Left cardiac atrium (tissue), 4 donors: ENCODE measurements around the gene QRICH2. TPM values are rescaled to one million over a fixed set of nuclear protein-coding genes. Genes with fewer than 3 reads are reported as not detected.
"Not testable (repeated sequence)": the region's sequence is repeated elsewhere in the genome, so short reads cannot be mapped to it uniquely, and the experiment has no call there.

Source experiments
- ATAC-seq, 2 donors: fragments of 200-7000 bp; cut with Tn5 transposase; one replicate each; pipeline ENCODE4 v1.9.1; 2020; ENCODE audit warnings: mild to moderate bottlenecking in 2 of 2, moderate library complexity in 2 of 2
- DNase-seq: peaks from one replicate; pipeline ENCODE4 v3.0.0-alpha.2; 2020
- intact Hi-C, 2 donors: fragments of 100-400 bp; cut with DNase I; formaldehyde crosslinking; loops; one replicate each; pipeline versions ENCODE4 v1.14.1 to v1.15.1; 2022 to 2023
- total RNA-seq, 2 donors: library from RNA; stranded (reverse); fragmentation: NEBNext Ultra II Directional; extraction: Animal tissue kit (Norgen Biotek cat#: 25700); gene quantifications; one replicate each; pipeline ENCODE4 v1.2.1, GENCODE V29; 2021
- donor health status: DM: no; HTN: yes; CAD: no.
- donor health status: DM: no; HTN: yes; CAD: no; lungs with severe emphysema.
- donor health status: DM: yes; HTN: yes; CAD: no.
- donor health status: Dilated cardiomyopathy.

Gene QRICH2
- total RNA-seq, 2 donors from 2014 or later, result 1.9 to 3.9 TPM

GRCh38 chr17:76333673-76334505 lies 25.8 kb upstream of the QRICH2 start:
- ATAC-seq (no peak), DNase-seq (no peak)
- intact Hi-C loops, result no loop called here

- DNase-seq (no peak), ATAC-seq (no peak)
- intact Hi-C loops, result no loop called here
These were observed 23.0 kb upstream of the QRICH2 start for GRCh38 chr17:76331083-76331482.

GRCh38 chr17:76329664-76330063 lies 21.6 kb upstream of the QRICH2 start:
- DNase-seq (no peak), ATAC-seq (no peak)
- intact Hi-C loops, result no loop called here

GRCh38 chr17:76327696-76328095 lies 19.6 kb upstream of the QRICH2 start:
- intact Hi-C loops, result no loop called here
- ATAC-seq, result peak in 1 of 2 donors; percentile 27
- no peak for DNase-seq

GRCh38 chr17:76326306-76326705 lies 18.2 kb upstream of the QRICH2 start:
- DNase-seq (no peak), ATAC-seq (no peak)
- intact Hi-C loops, result no loop called here

GRCh38 chr17:76318586-76318985 lies 10.5 kb upstream of the QRICH2 start:
- intact Hi-C loops, result no loop called here
- ATAC-seq (no peak), DNase-seq (no peak)

- ATAC-seq, result no peak
- no peak for DNase-seq
- intact Hi-C loops, result no loop called here
These were observed 9.5 kb upstream of the QRICH2 start for GRCh38 chr17:76317535-76317934.

- ATAC-seq, result peak; percentile 29 to 38
- intact Hi-C loops, result no loop called here
- no peak for DNase-seq
These were observed 6.5 kb upstream of the QRICH2 start for GRCh38 chr17:76314392-76315227.

- DNase-seq (no peak), ATAC-seq (no peak)
- intact Hi-C loops, result no loop called here
These were observed 4.7 kb upstream of the QRICH2 start for GRCh38 chr17:76312735-76313134.

GRCh38 chr17:76309461-76309860 lies 1.4 kb upstream of the QRICH2 start:
- DNase-seq (no peak), ATAC-seq (no peak)
- intact Hi-C loops, result no loop called here

GRCh38 chr17:76307299-76307965 lies 644 bp downstream of the QRICH2 start:
- ATAC-seq (peak in 1 of 2 donors; percentile 11), DNase-seq (no peak)
- intact Hi-C loops, result no loop called here

GRCh38 chr17:76305135-76305454 lies 3.0 kb downstream of the QRICH2 start:
- DNase-seq, intact Hi-C loops, ATAC-seq: not testable (repeated sequence)

GRCh38 chr17:76304226-76305134 lies 3.6 kb downstream of the QRICH2 start:
- intact Hi-C loops, result loop anchor here (1.0 to 5.0 kb wide), 2 partner anchors 93 to 95 kb away; no protein-coding TSS in a partner anchor

GRCh38 chr17:76297436-76297835 lies 10.6 kb downstream of the QRICH2 start:
- DNase-seq, result no peak
- ATAC-seq, result no peak
- intact Hi-C loops, result loop anchor here (5.0 to 10.0 kb wide), 2 partner anchors 175 to 283 kb away; no protein-coding TSS in a partner anchor

More at GRCh38 chr17:76304226-76305134, 3.6 kb downstream of the QRICH2 start:
- ATAC-seq, result no peak
- DNase-seq, result no peak

- intact Hi-C loops, result loop anchor here (5.0 to 10.0 kb wide), 2 partner anchors 175 to 282 kb away; no protein-coding TSS in a partner anchor
- DNase-seq, result no peak
- no peak for ATAC-seq
These were observed 11.2 kb downstream of the QRICH2 start for GRCh38 chr17:76296889-76297288.

- no peak for DNase-seq
- intact Hi-C loops, result loop anchor here (5.0 to 10.0 kb wide), 2 partner anchors 174 to 281 kb away; no protein-coding TSS in a partner anchor
- ATAC-seq, result peak; percentile 52 to 66
These were observed 11.9 kb downstream of the QRICH2 start for GRCh38 chr17:76296186-76296585.

- DNase-seq, result no peak
- no peak for ATAC-seq
- intact Hi-C loops, result loop anchor here in 1 of 2 donors (10.0 kb wide), 1 partner anchor 278 kb away; no protein-coding TSS in a partner anchor
These were observed 15.0 kb downstream of the QRICH2 start for GRCh38 chr17:76293106-76293505.

- ATAC-seq, result no peak
- intact Hi-C loops, result loop anchor here in 1 of 2 donors (10.0 kb wide), 1 partner anchor 278 kb away; no protein-coding TSS in a partner anchor
- DNase-seq, result no peak
These were observed 15.5 kb downstream of the QRICH2 start for GRCh38 chr17:76292567-76292966.
